Glutamatergic neuron (in vitro differentiated cells): ENCODE data around the gene PKN1. TPM values are rescaled to one million over a fixed set of nuclear protein-coding genes. Genes with fewer than 3 reads are reported as not detected.
A peak's percentile ranks its signal among the peaks of the same experiment; 100 is the strongest.

Experiments
- DNase-seq: peaks from one replicate; pipeline ENCODE4 v3.0.0; 2022
- H3K27ac Mint-ChIP-seq: one replicate; pipeline ENCODE4 v1.8.0; 2020; ENCODE audit warnings: mild to moderate bottlenecking, mixed read lengths, inconsistent platforms; ENCODE audit not compliant: unreplicated experiment
- H3K27me3 Mint-ChIP-seq: one replicate; pipeline ENCODE4 v1.8.0; 2020; ENCODE audit warnings: mild to moderate bottlenecking, moderate library complexity, mixed read lengths, inconsistent platforms; ENCODE audit not compliant: unreplicated experiment
- H3K36me3 Mint-ChIP-seq: one replicate; pipeline ENCODE4 v1.8.0; 2020; ENCODE audit warnings: mild to moderate bottlenecking, mixed read lengths, inconsistent platforms; ENCODE audit not compliant: unreplicated experiment
- H3K4me1 Mint-ChIP-seq: one replicate; pipeline ENCODE4 v1.8.0; 2020; ENCODE audit warnings: mild to moderate bottlenecking, low read depth, mixed read lengths, inconsistent platforms; ENCODE audit not compliant: unreplicated experiment
- H3K4me3 Mint-ChIP-seq: one replicate; pipeline ENCODE4 v1.8.0; 2020; ENCODE audit warnings: mild to moderate bottlenecking, mixed read lengths, inconsistent platforms; ENCODE audit not compliant: unreplicated experiment
- H3K9me3 Mint-ChIP-seq: one replicate; pipeline ENCODE4 v1.8.0; 2020; ENCODE audit warnings: mild to moderate bottlenecking, moderate library complexity, mixed read lengths, inconsistent platforms; ENCODE audit not compliant: unreplicated experiment
- total RNA-seq: library from RNA; stranded (reverse); fragmentation: NEBNext Ultra II Directional; extraction: Animal tissue kit (Norgen Biotek cat#: 25700); gene quantifications from one replicate; pipeline ENCODE4 v1.2.1, GENCODE V29; 2021; ENCODE audit not compliant: unreplicated experiment
- TF ChIP-seq, protein P1 (sequence below): fragments of 200-600 bp; sonication (generic); IDR thresholded peaks from one replicate; pipeline ENCODE4 v1.5.0; 2021; ENCODE audit not compliant: partially characterized antibody, unreplicated experiment

Gene PKN1
- total RNA-seq, 1 donor from 2014 or later: 117 TPM

DNA sequence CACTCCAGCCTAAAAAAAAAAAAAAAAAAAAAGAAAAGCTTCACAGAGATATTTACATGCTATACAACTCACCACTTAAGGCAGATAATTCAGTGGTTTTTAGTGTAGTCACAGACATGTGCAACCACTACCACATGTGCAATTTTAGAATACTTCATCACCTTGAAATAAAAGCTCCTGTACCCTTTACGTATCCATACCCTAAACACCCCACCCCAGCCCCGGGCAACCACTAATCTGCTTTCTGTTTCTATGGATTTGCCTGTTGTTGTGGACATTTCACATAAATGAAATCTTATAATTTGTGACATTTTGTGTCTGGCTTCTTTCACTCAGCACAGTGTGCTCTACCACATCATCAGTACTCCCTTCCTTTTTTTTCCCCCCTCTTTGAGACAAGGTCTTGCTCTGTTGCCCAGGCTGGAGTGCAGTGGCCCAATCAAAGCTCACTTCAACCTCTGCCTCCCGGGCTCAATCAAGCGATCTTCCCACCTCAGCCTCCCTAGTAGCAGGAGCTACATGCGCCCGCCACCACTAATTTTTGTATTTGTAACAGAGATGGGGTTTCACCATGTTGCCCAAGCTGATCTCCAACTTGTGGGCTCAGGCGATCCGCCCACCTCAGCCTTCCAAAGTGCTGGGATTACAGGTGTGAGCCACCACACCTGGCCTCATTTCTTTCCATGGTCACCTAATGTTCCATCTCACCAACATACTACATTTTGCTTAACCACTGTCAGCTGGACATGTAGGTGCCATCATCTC lies 18.0 kb upstream of the PKN1 start:
- no peaks in the 10 kb centered on the region for H3K36me3 Mint-ChIP-seq

DNA sequence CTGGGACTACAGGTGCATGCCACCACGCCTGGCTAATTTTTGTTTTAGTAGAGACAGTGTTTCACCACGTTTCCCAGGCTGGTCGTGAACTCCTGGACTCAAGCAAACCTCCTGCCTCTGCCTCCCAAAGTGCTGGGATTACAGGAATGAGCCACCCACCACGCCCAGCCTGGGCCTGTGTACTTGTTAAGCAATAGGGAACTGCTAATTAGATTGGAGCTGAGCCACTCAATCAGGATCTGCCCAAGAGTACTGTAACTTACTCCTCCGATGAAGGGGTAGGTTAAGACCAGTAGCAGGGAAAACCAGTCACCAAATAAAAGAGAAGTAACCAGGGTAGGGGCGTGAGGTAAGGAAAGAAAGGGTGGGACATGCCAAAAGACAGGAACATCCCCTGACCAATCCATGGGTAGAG lies 16.3 kb upstream of the PKN1 start:
- peaks cover 17% of the 10 kb centered on the region for H3K27me3 Mint-ChIP-seq
- no peak for DNase-seq
- H3K4me1 Mint-ChIP-seq: peaks cover 25% of the 10 kb centered on the region
- TF ChIP-seq, protein P1, sequence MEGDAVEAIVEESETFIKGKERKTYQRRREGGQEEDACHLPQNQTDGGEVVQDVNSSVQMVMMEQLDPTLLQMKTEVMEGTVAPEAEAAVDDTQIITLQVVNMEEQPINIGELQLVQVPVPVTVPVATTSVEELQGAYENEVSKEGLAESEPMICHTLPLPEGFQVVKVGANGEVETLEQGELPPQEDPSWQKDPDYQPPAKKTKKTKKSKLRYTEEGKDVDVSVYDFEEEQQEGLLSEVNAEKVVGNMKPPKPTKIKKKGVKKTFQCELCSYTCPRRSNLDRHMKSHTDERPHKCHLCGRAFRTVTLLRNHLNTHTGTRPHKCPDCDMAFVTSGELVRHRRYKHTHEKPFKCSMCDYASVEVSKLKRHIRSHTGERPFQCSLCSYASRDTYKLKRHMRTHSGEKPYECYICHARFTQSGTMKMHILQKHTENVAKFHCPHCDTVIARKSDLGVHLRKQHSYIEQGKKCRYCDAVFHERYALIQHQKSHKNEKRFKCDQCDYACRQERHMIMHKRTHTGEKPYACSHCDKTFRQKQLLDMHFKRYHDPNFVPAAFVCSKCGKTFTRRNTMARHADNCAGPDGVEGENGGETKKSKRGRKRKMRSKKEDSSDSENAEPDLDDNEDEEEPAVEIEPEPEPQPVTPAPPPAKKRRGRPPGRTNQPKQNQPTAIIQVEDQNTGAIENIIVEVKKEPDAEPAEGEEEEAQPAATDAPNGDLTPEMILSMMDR: no peak
- H3K36me3 Mint-ChIP-seq: no peaks in the 10 kb centered on the region
- H3K4me3 Mint-ChIP-seq: peak overlapping the region; percentile 27
- peak overlapping the region; percentile 40 for H3K27ac Mint-ChIP-seq
- peaks cover 8% of the 10 kb centered on the region for H3K9me3 Mint-ChIP-seq

More for the DNA sequence above, 18.0 kb upstream of the PKN1 start:
- H3K4me3 Mint-ChIP-seq: peak overlapping the region; percentile 18
- no peak for DNase-seq
- peak overlapping the region; percentile 85 for H3K27ac Mint-ChIP-seq
- peaks cover 8% of the 10 kb centered on the region for H3K9me3 Mint-ChIP-seq
- TF ChIP-seq, protein P1: no peak
- H3K27me3 Mint-ChIP-seq: peaks cover 22% of the 10 kb centered on the region
- H3K4me1 Mint-ChIP-seq: peaks cover 29% of the 10 kb centered on the region

DNA sequence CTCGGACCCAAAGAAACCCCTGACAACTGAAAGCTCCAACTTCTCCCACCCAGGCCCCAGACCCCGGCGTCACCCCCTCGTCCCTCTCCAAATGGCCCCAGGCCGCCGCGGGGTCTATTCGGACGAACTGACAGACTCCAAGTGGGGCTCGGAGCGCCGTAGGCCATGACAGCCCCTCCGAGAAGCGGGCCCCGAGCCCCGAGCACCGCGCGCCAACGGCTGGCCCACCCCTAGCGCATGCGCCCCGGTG lies 14.3 kb upstream of the PKN1 start:
- peak overlapping the region; percentile 95 for H3K27ac Mint-ChIP-seq
- peak; percentile 92 for DNase-seq
- peaks cover 13% of the 10 kb centered on the region for H3K27me3 Mint-ChIP-seq
- H3K4me3 Mint-ChIP-seq: peak overlapping the region; percentile 96
- TF ChIP-seq, protein P1: no peak
- H3K36me3 Mint-ChIP-seq: no peaks in the 10 kb centered on the region
- peaks cover 15% of the 10 kb centered on the region for H3K4me1 Mint-ChIP-seq
- H3K9me3 Mint-ChIP-seq: peaks cover 8% of the 10 kb centered on the region

DNA sequence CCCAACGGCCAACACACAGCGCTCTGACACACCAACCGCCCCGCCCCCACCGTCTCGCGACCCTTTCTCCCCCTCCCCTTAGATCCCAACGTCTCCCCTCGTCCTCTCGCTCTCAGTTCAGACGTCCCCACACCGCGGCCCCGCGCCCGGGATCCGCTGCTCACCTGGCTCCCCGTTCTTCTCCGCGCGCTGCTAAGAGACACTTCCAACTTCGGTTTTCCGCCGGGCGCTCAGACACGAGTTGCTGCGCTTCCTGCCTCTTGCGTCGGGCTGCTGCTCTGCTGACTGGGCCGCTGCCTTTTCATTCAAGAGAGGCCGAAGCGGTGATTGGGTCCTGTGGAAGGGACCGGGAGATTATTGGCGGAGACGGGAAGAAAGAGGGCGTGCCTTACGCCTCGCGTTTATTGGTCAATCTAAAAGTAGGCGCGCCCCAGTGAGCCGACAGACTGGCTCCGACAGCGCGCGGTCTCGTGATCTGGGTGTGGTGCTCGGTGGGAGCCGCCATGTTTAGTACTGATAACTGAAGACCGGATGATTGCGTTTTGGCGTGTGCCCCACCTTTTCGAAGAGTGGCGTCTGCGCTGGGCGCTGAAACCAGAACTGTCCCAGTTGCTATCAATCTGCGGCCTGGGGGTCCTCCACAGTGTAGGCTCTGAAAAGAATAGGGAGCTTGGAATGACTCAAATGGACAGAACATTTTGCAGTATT lies 13.8 kb upstream of the PKN1 start, which contains the start of gene DDX39A:
TSS of gene DDX39A (minus strand) at position 236 of the 708 bp plus-strand sequence. CDS start 6,121 bp downstream, outside the sequence.
- Mint-ChIP-seq H3K9me3 (peaks cover 4% of the 10 kb centered on the region), H3K36me3 (no peaks in the 10 kb centered on the region), H3K4me3 (peak within 1 kb of the TSS; percentile 96), H3K27me3 (peaks cover 13% of the 10 kb centered on the region), H3K4me1 (peaks cover 12% of the 10 kb centered on the region), H3K27ac (peak within 1 kb of the TSS; percentile 95)
- DNase-seq: peak; percentile 94
- TF ChIP-seq, protein P1: no peak

DNA sequence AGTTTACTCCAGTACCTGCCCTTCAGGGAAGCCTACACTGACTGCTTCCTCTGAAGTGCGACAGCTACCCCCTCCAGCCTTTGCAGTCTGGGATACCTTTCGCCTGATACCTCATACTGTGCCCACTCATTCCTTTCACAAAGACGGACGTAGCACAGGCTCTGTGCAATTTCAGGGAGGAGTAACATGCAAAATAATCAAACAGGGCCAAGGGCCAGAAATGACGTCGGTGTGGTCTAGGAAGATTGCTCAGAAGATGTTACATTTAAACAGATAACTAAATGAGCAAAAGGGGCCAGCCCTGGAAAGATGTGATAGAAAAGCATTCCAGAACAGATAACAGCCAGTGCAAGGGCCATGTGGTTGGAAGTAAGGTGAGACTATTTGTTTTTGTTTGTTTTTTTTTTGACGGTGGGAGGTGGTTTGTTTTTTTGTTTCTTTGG lies 7.4 kb upstream of the PKN1 start:
- H3K36me3 Mint-ChIP-seq: no peaks in the 10 kb centered on the region
- TF ChIP-seq, protein P1: no peak
- no peak for DNase-seq
- H3K9me3 Mint-ChIP-seq: no peaks in the 10 kb centered on the region
- H3K27ac Mint-ChIP-seq: no peak overlapping the region
- peaks cover 2% of the 10 kb centered on the region for H3K27me3 Mint-ChIP-seq
- no peaks in the 10 kb centered on the region for H3K4me1 Mint-ChIP-seq
- H3K4me3 Mint-ChIP-seq: no peak overlapping the region
